A673 (cell line): ENCODE measurements around the gene RPS27A. TPM values are rescaled to one million over a fixed set of nuclear protein-coding genes. Genes with fewer than 3 reads are reported as not detected.
"Not testable (repeated sequence)": the region's sequence is repeated elsewhere in the genome, so short reads cannot be mapped to it uniquely, and the experiment has no call there.

Source experiments
- BruUV-seq: library from RNA; stranded (reverse); fragments of 400-500 nt; replicated peaks from 2 replicates; lab custom pipeline; 2021; lab: Mats Ljungman, UMichigan
- CTCF ChIA-PET: fragments of 300-600 bp; sonication (Branson Sonifier 250); formaldehyde crosslinking; loops from one replicate; lab custom pipeline; 2022; ENCODE audit warnings: antibody characterized with exemption; lab: Charles Lee
- POLR2A ChIA-PET: fragments of 300-600 bp; sonication (Branson Sonifier 250); formaldehyde crosslinking; loops from one replicate; lab custom pipeline; 2022; ENCODE audit warnings: antibody characterized with exemption; ENCODE audit not compliant: low non-redundant PET; lab: Charles Lee
- DNase-seq: peaks from one replicate; pipeline ENCODE4 v3.0.0-alpha.2; 2015; ENCODE audit warnings: low spot score
- H3K27ac ChIP-seq: fragments of 200-600 bp; sonication (generic); 2 replicates; pipeline ENCODE4 v1.5.1; 2016; ENCODE audit warnings: mixed run types, low read depth, mild to moderate bottlenecking, mixed read lengths, antibody characterized with exemption, low read length; ENCODE audit not compliant: poor library complexity, severe bottlenecking
- H3K27me3 ChIP-seq: fragments of 200-600 bp; sonication (generic); replicated peaks from 2 replicates; pipeline ENCODE4 v1.6.1; 2017; ENCODE audit warnings: mixed run types, low read depth, mild to moderate bottlenecking, mixed read lengths, antibody characterized with exemption, low read length; ENCODE audit not compliant: insufficient read depth, poor library complexity
- H3K36me3 ChIP-seq: fragments of 200-600 bp; sonication (generic); 2 replicates; pipeline ENCODE4 v1.6.1; 2016; ENCODE audit warnings: mixed run types, mild to moderate bottlenecking, mixed read lengths, antibody characterized with exemption, low read length; ENCODE audit not compliant: insufficient read depth, poor library complexity, severe bottlenecking
- H3K4me1 ChIP-seq: fragments of 200-600 bp; sonication (generic); 2 replicates; pipeline ENCODE4 v1.6.1; 2017; ENCODE audit warnings: mixed run types, mild to moderate bottlenecking, mixed read lengths, antibody characterized with exemption, low read length; ENCODE audit not compliant: insufficient read depth, poor library complexity, severe bottlenecking
- H3K4me3 ChIP-seq: fragments of 200-600 bp; sonication (generic); 2 replicates; pipeline ENCODE4 v1.5.1; 2016; ENCODE audit warnings: low read depth, mixed run types, mild to moderate bottlenecking, mixed read lengths, low read length; ENCODE audit not compliant: poor library complexity, severe bottlenecking
- H3K9me3 ChIP-seq: fragments of 200-600 bp; sonication (generic); 2 replicates; pipeline ENCODE4 v1.6.1; 2016; ENCODE audit warnings: mixed run types, low read depth, mild to moderate bottlenecking, mixed read lengths, antibody characterized with exemption, low read length; ENCODE audit not compliant: poor library complexity, severe bottlenecking
- CTCF ChIP-seq: fragments of 300-800, 200-600 bp; sonication (generic); conservative IDR thresholded peaks from 2 replicates; pipeline ENCODE4 v1.5.1; 2017; ENCODE audit warnings: low read depth, mild to moderate bottlenecking, antibody characterized with exemption, low read length, moderate library complexity, mixed read lengths
- EZH2 ChIP-seq: fragments of 200-600 bp; sonication (generic); IDR thresholded peaks from 2 replicates; pipeline ENCODE4 v1.6.1; 2017; ENCODE audit warnings: borderline replicate concordance, low read depth, mild to moderate bottlenecking, mixed read lengths, antibody characterized with exemption, low read length; ENCODE audit not compliant: poor library complexity, severe bottlenecking
- intact Hi-C: fragments of 100-400 bp; cut with micrococcal nuclease; formaldehyde crosslinking; loops from one replicate; pipeline ENCODE4 v1.10.0; 2022; ENCODE audit not compliant: unreplicated experiment
- total RNA-seq: library from RNA; stranded (reverse); gene quantifications from 2 replicates; pipeline ENCODE4 v1.2.3, GENCODE V29; 2021

Gene RPS27A
- total RNA-seq, 1 experiment from 2014 or later: 928 TPM

- no peak overlapping the region for H3K4me3 ChIP-seq
- DNase-seq: no peak
- TF ChIP-seq EZH2: no peak
- TF ChIP-seq CTCF: no peak
- ChIA-PET CTCF (no interaction called here), POLR2A (no interaction called here)
- H3K27ac ChIP-seq: no peak overlapping the region
- no peaks in the 10 kb centered on the region for H3K9me3 ChIP-seq
- no TSS peak for BruUV-seq
- peaks cover 27% of the 10 kb centered on the region for H3K36me3 ChIP-seq
- H3K4me1 ChIP-seq: no peaks in the 10 kb centered on the region
- intact Hi-C loops: no loop called here
- H3K27me3 ChIP-seq: no peaks in the 10 kb centered on the region
Measured at GRCh38 chr2:55252832-55253231, 20.3 kb downstream of the RPS27A start.

GRCh38 chr2:55259586-55259985 lies 27.1 kb downstream of the RPS27A start:
- intact Hi-C loops, DNase-seq, H3K27me3 ChIP-seq, H3K27ac ChIP-seq, BruUV-seq, H3K4me1 ChIP-seq, H3K4me3 ChIP-seq, POLR2A ChIA-PET, H3K9me3 ChIP-seq: not testable (repeated sequence)
- CTCF ChIA-PET: interaction anchor here (0.6 kb wide), 1 partner anchor 11 kb away, joined by 3 read pairs; no protein-coding TSS in a partner anchor
- peaks cover 38% of the 10 kb centered on the region for H3K36me3 ChIP-seq

GRCh38 chr2:55268288-55268906 lies 35.9 kb downstream of the RPS27A start:
- ChIA-PET POLR2A (no interaction called here), CTCF (no interaction called here)
- no peaks in the 10 kb centered on the region for H3K9me3 ChIP-seq
- peak overlapping the region; percentile 65 for H3K4me3 ChIP-seq
- BruUV-seq: TSS peak; percentile 93
- H3K27ac ChIP-seq: peak overlapping the region; percentile 72
- peak; percentile 17 for DNase-seq
- H3K27me3 ChIP-seq: no peaks in the 10 kb centered on the region
- no peak for TF ChIP-seq CTCF
- no peak for TF ChIP-seq EZH2
- intact Hi-C loops: loop anchor here (10.0 kb wide), 2 partner anchors 166 to 346 kb away; partner anchors contain the start of gene PPP4R3B
- no peaks in the 10 kb centered on the region for H3K4me1 ChIP-seq
- H3K36me3 ChIP-seq: peaks cover 20% of the 10 kb centered on the region
